ENCODE data around the gene PAK5. TPM values are rescaled to one million over a fixed set of nuclear protein-coding genes. Genes with fewer than 3 reads are reported as not detected.
A peak's percentile ranks its signal among the peaks of the same experiment; 100 is the strongest.

PAK5 gene
- total RNA-seq, 1 donor from 2014 or later: 1.6 TPM

DNA sequence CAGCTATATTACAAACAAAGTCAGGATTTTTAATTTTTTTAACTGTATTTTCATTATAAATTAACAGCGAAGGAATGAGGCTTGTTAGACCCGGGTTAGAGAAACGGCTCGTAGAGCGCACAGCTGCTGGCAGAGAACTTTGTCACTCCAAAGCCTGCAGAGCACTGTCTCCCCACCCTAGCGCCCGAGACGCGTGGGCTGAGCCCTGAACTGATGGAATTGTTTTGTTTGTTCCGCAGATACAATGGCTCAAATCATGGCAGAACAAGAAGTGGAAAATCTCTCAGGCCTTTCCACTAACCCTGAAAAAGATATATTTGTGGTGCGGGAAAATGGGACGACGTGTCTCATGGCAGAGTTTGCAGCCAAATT lies 323.7 kb downstream of the PAK5 start:
- Histone ChIP-seq H3K4me1 (peaks cover 51% of the 10 kb centered on the region), H4K20me1 (ENCODE audit: low read depth) (peaks cover 19% of the 10 kb centered on the region), H3K27ac (no peak overlapping the region), H2AFZ (replicated peaks) (no peak overlapping the region), H3K9ac (no peak overlapping the region), H3K4me3 (peak overlapping the region; percentile 48), H3F3A (ENCODE audit: low read depth) (peaks cover 39% of the 10 kb centered on the region), H3K36me3 (no peaks in the 10 kb centered on the region), H3K79me2 (ENCODE audit: low read depth) (no peaks in the 10 kb centered on the region), H3K4me2 (peak overlapping the region; percentile 92), H3K9me3 (ENCODE audit: low read depth) (no peaks in the 10 kb centered on the region), H3K27me3 (peaks cover 96% of the 10 kb centered on the region)
- Mint-ChIP-seq H3K9me3 (peaks cover 10% of the 10 kb centered on the region), H3K27me3 (ENCODE audit: insufficient read depth, low read depth) (peaks cover 55% of the 10 kb centered on the region), H3K36me3 (peaks cover 3% of the 10 kb centered on the region), H3K4me3 (peak overlapping the region; percentile 87), H3K4me1 (peaks cover 55% of the 10 kb centered on the region), H3K27ac (no peak overlapping the region)
- TF ChIP-seq, protein P1, sequence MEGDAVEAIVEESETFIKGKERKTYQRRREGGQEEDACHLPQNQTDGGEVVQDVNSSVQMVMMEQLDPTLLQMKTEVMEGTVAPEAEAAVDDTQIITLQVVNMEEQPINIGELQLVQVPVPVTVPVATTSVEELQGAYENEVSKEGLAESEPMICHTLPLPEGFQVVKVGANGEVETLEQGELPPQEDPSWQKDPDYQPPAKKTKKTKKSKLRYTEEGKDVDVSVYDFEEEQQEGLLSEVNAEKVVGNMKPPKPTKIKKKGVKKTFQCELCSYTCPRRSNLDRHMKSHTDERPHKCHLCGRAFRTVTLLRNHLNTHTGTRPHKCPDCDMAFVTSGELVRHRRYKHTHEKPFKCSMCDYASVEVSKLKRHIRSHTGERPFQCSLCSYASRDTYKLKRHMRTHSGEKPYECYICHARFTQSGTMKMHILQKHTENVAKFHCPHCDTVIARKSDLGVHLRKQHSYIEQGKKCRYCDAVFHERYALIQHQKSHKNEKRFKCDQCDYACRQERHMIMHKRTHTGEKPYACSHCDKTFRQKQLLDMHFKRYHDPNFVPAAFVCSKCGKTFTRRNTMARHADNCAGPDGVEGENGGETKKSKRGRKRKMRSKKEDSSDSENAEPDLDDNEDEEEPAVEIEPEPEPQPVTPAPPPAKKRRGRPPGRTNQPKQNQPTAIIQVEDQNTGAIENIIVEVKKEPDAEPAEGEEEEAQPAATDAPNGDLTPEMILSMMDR (IDR thresholded peaks at IDR 0.05): no peak
- TF ChIP-seq EZH2 (IDR thresholded peaks at IDR 0.05): peak; percentile 31
- TF ChIP-seq EZH2phosphoT487 (IDR thresholded peaks at IDR 0.05): peak; percentile 1
- no peak for DNase-seq (ENCODE audit: low spot score)

DNA sequence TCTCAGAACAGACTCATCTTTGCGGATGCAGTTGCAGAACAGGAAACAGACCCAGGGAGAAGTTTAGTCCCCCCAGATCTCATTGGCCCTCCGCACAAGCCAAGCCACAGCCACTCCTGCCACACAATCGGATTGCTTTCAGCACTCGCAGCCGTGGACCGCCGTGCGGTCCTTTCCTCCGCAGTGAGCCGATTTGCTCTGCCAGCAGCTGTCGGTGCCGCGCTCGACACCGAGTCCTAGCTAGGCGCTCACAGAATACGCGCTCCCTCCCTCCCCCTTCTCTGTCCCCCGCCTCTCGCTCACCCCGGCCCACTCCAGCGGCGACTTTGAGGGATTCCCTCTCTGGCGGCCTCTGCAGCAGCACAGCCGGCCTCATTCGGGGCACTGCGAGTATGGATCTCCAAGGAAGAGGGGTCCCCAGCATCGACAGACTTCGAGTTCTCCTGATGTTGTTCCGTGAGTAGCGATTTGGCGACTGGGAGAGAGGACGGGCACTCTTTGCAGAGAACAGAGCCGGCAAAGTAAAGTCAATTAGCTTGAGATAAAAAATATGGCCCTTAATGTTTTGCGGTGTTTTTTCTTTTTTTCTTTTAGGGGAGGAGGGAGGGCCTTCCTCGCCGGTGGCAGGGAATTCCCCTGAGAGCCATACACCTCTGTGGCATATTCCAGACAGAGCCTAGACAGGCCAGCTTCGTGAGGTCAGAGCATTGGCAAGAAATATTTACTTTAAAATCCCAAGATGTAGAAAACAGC lies 324.2 kb downstream of the PAK5 start, which contains the start of gene LAMP5:
Gene LAMP5, plus strand, starts transcription at position 130 of the 753 bp plus-strand sequence. Its CDS starts 263 bp downstream, at position 393.
- peak within 1 kb of the TSS; percentile 65 for H2AFZ ChIP-seq (replicated peaks)
- H3K27me3 Mint-ChIP-seq (ENCODE audit: insufficient read depth, low read depth): peaks cover 56% of the 10 kb centered on the region
- no peaks in the 10 kb centered on the region for H3K9me3 ChIP-seq (ENCODE audit: low read depth)
- H3K9ac ChIP-seq: no peak within 1 kb of the TSS
- H3K9me3 Mint-ChIP-seq: peaks cover 12% of the 10 kb centered on the region
- H3K27me3 ChIP-seq: peaks cover 99% of the 10 kb centered on the region
- H3K36me3 ChIP-seq: no peaks in the 10 kb centered on the region
- DNase-seq (ENCODE audit: low spot score): peak; percentile 94
- peaks cover 49% of the 10 kb centered on the region for H3K4me1 Mint-ChIP-seq
- H3K4me2 ChIP-seq: peak within 1 kb of the TSS; percentile 92
- peaks cover 33% of the 10 kb centered on the region for H3F3A ChIP-seq (ENCODE audit: low read depth)
- no peak within 1 kb of the TSS for H3K27ac ChIP-seq
- H3K4me1 ChIP-seq: peaks cover 45% of the 10 kb centered on the region
- H3K27ac Mint-ChIP-seq: no peak within 1 kb of the TSS
- peaks cover 13% of the 10 kb centered on the region for H4K20me1 ChIP-seq (ENCODE audit: low read depth)
- H3K36me3 Mint-ChIP-seq: peaks cover 3% of the 10 kb centered on the region
- H3K4me3 ChIP-seq: peak within 1 kb of the TSS; percentile 48
- TF ChIP-seq EZH2phosphoT487 (IDR thresholded peaks at IDR 0.05): no peak
- peak; percentile 53 for TF ChIP-seq EZH2 (IDR thresholded peaks at IDR 0.05)
- TF ChIP-seq, protein P1 (IDR thresholded peaks at IDR 0.05): no peak
- no peaks in the 10 kb centered on the region for H3K79me2 ChIP-seq (ENCODE audit: low read depth)
- H3K4me3 Mint-ChIP-seq: peak within 1 kb of the TSS; percentile 87

DNA sequence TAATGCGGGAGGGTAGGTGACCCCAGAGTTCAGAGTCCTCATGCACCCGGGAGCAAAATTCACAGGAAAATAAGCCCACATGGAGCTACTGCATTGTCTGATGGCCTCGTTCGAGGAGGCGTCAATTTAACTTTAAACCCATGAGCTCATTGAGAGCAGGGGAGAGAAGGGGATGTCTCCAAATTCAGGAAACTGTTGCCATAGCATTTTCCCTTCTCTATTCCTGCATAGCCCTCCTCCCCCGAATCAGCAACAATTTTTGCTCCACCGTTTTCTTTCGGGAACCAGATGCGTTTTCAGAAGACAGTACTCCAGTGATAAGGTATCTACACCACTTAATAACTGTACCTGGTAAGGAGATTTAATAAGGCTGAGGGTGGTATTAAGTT lies 324.8 kb downstream of the PAK5 start:
- Histone ChIP-seq H3K79me2 (ENCODE audit: low read depth) (no peaks in the 10 kb centered on the region), H3K36me3 (no peaks in the 10 kb centered on the region), H3K27me3 (peaks cover 100% of the 10 kb centered on the region), H3K4me2 (peak overlapping the region; percentile 92), H3K9me3 (ENCODE audit: low read depth) (no peaks in the 10 kb centered on the region), H3K4me3 (peak overlapping the region; percentile 48), H4K20me1 (ENCODE audit: low read depth) (peaks cover 8% of the 10 kb centered on the region), H3K4me1 (peaks cover 39% of the 10 kb centered on the region), H2AFZ (replicated peaks) (no peak overlapping the region), H3K27ac (no peak overlapping the region), H3F3A (ENCODE audit: low read depth) (peaks cover 27% of the 10 kb centered on the region), H3K9ac (no peak overlapping the region)
- Mint-ChIP-seq H3K27me3 (ENCODE audit: insufficient read depth, low read depth) (peaks cover 59% of the 10 kb centered on the region), H3K27ac (no peak overlapping the region), H3K4me1 (peaks cover 44% of the 10 kb centered on the region), H3K36me3 (peaks cover 3% of the 10 kb centered on the region), H3K4me3 (peak overlapping the region; percentile 87), H3K9me3 (peaks cover 15% of the 10 kb centered on the region)
- no peak for TF ChIP-seq EZH2 (IDR thresholded peaks at IDR 0.05)
- no peak for TF ChIP-seq EZH2phosphoT487 (IDR thresholded peaks at IDR 0.05)
- TF ChIP-seq, protein P1 (IDR thresholded peaks at IDR 0.05): no peak
- DNase-seq (ENCODE audit: low spot score): peak; percentile 31
